ENCODE results near the gene REG4. TPM values are rescaled to one million over a fixed set of nuclear protein-coding genes. Genes with fewer than 3 reads are reported as not detected.
"Not testable (repeated sequence)": the region's sequence is repeated elsewhere in the genome, so short reads cannot be mapped to it uniquely, and the experiment has no call there.

REG4 gene
- total RNA-seq, 1 donor from 2014 or later, result not detected

GRCh38 chr1:119808491-119808890 is 2.8 kb downstream of the REG4 start:
- DNase-seq (ENCODE audit: low read depth, low spot score), result no peak

GRCh38 chr1:119806489-119806888 is 4.8 kb downstream of the REG4 start:
- no peak for DNase-seq (ENCODE audit: low read depth, low spot score)

GRCh38 chr1:119805746-119806145 is 5.5 kb downstream of the REG4 start:
- no peak for DNase-seq (ENCODE audit: low read depth, low spot score)

GRCh38 chr1:119805247-119805646 is 6.0 kb downstream of the REG4 start:
- no peak for DNase-seq (ENCODE audit: low read depth, low spot score)

GRCh38 chr1:119799599-119800177 is 11.6 kb downstream of the REG4 start:
- no peak for DNase-seq (ENCODE audit: low read depth, low spot score)

GRCh38 chr1:119799003-119799402 is 12.3 kb downstream of the REG4 start:
- no peak for DNase-seq (ENCODE audit: low read depth, low spot score)

GRCh38 chr1:119797606-119798005 is 13.7 kb downstream of the REG4 start:
- DNase-seq (ENCODE audit: low read depth, low spot score), result no peak

- DNase-seq (ENCODE audit: low read depth, low spot score), result no peak
These were observed 14.1 kb downstream of the REG4 start for GRCh38 chr1:119797162-119797561.

GRCh38 chr1:119795261-119796200 is 15.7 kb downstream of the REG4 start:
- no peak for DNase-seq (ENCODE audit: low read depth, low spot score)

- DNase-seq (ENCODE audit: low read depth, low spot score), result no peak
These were observed 16.4 kb downstream of the REG4 start for GRCh38 chr1:119794876-119795240.

GRCh38 chr1:119794230-119794875 is 16.9 kb downstream of the REG4 start:
- no peak for DNase-seq (ENCODE audit: low read depth, low spot score)

GRCh38 chr1:119791377-119791776 is 19.9 kb downstream of the REG4 start:
- no peak for DNase-seq (ENCODE audit: low read depth, low spot score)

GRCh38 chr1:119790451-119791198 is 20.6 kb downstream of the REG4 start:
- no peak for DNase-seq (ENCODE audit: low read depth, low spot score)

GRCh38 chr1:119787776-119788175 is 23.5 kb downstream of the REG4 start:
- DNase-seq (ENCODE audit: low read depth, low spot score), result no peak

- DNase-seq (ENCODE audit: low read depth, low spot score), result not testable (repeated sequence)
These were observed 24.7 kb downstream of the REG4 start for GRCh38 chr1:119786473-119787050.

GRCh38 chr1:119786046-119786445 is 25.2 kb downstream of the REG4 start:
- DNase-seq (ENCODE audit: low read depth, low spot score), result not testable (repeated sequence)

GRCh38 chr1:119784191-119784781 is 27.0 kb downstream of the REG4 start:
- no peak for DNase-seq (ENCODE audit: low read depth, low spot score)

- DNase-seq (ENCODE audit: low read depth, low spot score), result no peak
These were observed 27.7 kb downstream of the REG4 start for GRCh38 chr1:119783354-119784185.

GRCh38 chr1:119782631-119783325 is 28.5 kb downstream of the REG4 start:
- no peak for DNase-seq (ENCODE audit: low read depth, low spot score)
